NCI-H345 treated with DMSO at 0.1 percent for 48 hours (cell line): ENCODE data around the gene PCSK6.

Experiments
- DNase-seq: peaks from one replicate; lab custom pipeline; 2025; ENCODE audit not compliant: unreplicated experiment; lab: John Stamatoyannopoulos, UW

PCSK6 gene

GRCh38 chr15:101523560-101523940, 34.0 kb upstream of the PCSK6 start:
- DNase-seq: no peak

- no peak for DNase-seq
These were observed 33.4 kb upstream of the PCSK6 start for GRCh38 chr15:101522621-101523559.

- no peak for DNase-seq
These were observed 32.6 kb upstream of the PCSK6 start for GRCh38 chr15:101522091-101522490.

- no peak for DNase-seq
These were observed 32.1 kb upstream of the PCSK6 start for GRCh38 chr15:101521591-101521990.

- no peak for DNase-seq
These were observed 31.6 kb upstream of the PCSK6 start for GRCh38 chr15:101521069-101521468.

GRCh38 chr15:101520395-101520794, 30.9 kb upstream of the PCSK6 start:
- DNase-seq: no peak

GRCh38 chr15:101517504-101517903, 28.0 kb upstream of the PCSK6 start:
- no peak for DNase-seq

- no peak for DNase-seq
These were observed 24.8 kb upstream of the PCSK6 start for GRCh38 chr15:101514318-101514717.

GRCh38 chr15:101511717-101512116, 22.2 kb upstream of the PCSK6 start:
- no peak for DNase-seq

GRCh38 chr15:101510212-101511197, 21.0 kb upstream of the PCSK6 start:
- no peak for DNase-seq

GRCh38 chr15:101509279-101509678, 19.8 kb upstream of the PCSK6 start:
- no peak for DNase-seq

GRCh38 chr15:101506491-101506890, 17.0 kb upstream of the PCSK6 start:
- no peak for DNase-seq

- no peak for DNase-seq
These were observed 16.3 kb upstream of the PCSK6 start for GRCh38 chr15:101505610-101506337.

GRCh38 chr15:101504866-101505609, 15.5 kb upstream of the PCSK6 start:
- no peak for DNase-seq

- DNase-seq: no peak
These were observed 14.9 kb upstream of the PCSK6 start for GRCh38 chr15:101504373-101504772.

GRCh38 chr15:101503296-101503599, 13.7 kb upstream of the PCSK6 start:
- DNase-seq: no peak

GRCh38 chr15:101502572-101503295, 13.2 kb upstream of the PCSK6 start:
- no peak for DNase-seq

- DNase-seq: no peak
These were observed 12.3 kb upstream of the PCSK6 start for GRCh38 chr15:101501703-101502373.

- no peak for DNase-seq
These were observed 11.5 kb upstream of the PCSK6 start for GRCh38 chr15:101500865-101501551.
